HG02798 (cell line): ENCODE results near the gene LAMTOR1.

Experiments
- ATAC-seq: cut with Tn5 transposase; IDR thresholded peaks from one replicate; pipeline ENCODE4 v1.9.1; 2021; ENCODE audit warnings: mild to moderate bottlenecking; ENCODE audit not compliant: unreplicated experiment, poor library complexity

LAMTOR1 gene

GRCh38 chr11:72120930-72121329 is 17.8 kb upstream of the LAMTOR1 start:
- ATAC-seq: no peak

- ATAC-seq: no peak
Measured at GRCh38 chr11:72119198-72119597, 16.1 kb upstream of the LAMTOR1 start.

GRCh38 chr11:72116019-72116755 is 13.1 kb upstream of the LAMTOR1 start:
- ATAC-seq: no peak

DNA sequence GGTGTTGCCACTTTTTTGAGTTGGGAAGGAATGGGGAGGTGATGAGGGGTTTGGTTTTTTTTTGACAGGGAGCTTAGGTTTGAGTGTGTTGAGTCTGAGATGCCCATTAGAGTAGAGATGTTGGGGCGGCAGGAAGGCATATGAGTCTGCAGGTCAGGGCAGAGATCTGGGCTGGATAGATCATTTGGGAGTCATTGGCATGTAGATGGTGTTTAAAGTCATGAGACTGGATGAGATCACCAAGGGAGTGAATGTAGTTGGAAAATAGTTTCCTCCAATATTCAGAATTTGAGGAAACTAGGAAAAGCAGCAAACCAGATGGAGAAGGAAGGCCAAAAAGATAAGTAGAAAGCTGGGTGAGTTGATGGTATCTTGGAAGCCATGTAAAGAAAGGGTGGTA is 11.5 kb upstream of the LAMTOR1 start:
- no peak for ATAC-seq

DNA sequence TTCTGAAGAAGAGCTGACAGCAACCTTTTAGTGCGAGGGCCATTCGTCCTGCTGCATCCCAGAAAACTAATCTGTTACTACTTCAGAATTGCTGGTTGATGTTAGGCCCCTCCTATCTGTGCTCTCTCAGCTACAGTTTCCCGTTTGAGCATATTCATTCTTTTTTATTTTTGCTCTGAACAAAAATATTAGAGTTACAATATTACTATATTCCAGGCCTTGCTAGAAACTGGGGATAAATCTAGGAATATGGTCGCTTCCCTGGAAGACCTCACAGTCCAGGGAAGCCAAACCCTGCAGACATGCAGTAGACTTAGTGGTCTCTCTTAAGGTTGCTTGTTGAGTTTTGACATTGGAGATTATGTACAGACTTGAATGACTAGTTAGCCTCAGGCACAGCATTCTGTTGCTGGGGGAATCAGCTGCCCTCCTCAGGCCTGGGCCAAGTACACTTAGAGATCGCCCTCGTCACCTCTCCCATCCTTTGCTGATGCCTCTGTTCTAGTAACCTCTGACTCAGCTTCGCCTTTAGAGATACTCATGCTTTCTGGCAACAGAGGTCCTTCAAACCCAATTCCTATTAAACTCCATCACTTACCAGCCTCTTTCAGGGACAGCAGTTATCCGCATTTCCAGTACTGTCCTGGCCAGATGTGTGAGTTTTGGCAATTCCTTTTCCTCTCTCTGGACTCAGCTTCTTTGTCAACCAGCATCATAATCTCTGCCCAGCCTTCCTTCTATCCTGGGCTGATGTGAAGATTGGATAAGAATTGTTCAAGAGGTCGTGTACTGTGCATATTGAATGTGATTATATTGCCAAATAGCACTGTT is 10.1 kb upstream of the LAMTOR1 start:
- ATAC-seq: no peak

DNA sequence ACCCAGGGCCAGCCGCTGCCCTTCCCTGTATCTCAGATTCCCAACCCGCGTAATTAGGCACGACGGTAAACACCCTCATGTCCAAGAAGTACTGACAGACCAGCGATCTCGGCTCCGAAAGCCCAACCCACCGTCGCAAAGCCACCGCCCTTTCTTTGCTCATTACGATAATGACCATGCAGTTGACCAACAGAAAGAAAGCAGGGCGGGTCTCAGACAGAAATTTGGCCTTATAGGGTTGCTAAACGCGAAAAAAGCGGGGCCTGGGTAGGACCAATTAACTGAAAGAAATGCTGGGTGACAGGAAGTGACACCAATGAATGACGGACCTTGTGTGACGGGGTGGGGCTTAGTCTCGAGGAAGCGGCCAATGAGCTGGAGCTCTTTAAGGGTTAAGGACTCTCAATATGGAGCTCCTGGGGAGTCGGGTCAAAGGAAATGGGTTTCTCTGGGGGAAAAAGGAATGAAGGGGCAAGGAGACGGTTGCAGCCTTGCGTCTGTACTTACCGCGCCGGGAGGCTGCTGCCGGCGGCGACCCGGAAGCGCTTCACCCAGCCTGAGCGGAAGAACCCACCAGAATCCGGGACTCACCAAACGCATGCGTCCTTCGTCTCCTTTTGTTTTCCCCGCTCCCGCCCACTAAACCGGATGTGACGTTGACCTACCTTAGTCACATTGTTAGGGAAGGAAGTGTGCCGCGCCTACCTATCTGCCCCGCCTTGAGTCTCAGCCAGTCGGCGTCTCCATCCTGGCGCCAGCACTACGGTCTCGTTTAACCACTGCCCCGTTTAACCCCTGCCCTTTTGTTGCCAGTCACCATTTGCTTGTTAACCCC is 9.3 kb upstream of the LAMTOR1 start, which contains the start of gene ANAPC15:
Gene ANAPC15, minus strand, starts transcription at position 553 of the 835 bp plus-strand sequence. CDS start 1,419 bp downstream, outside the sequence.
- peak; percentile 92 for ATAC-seq

DNA sequence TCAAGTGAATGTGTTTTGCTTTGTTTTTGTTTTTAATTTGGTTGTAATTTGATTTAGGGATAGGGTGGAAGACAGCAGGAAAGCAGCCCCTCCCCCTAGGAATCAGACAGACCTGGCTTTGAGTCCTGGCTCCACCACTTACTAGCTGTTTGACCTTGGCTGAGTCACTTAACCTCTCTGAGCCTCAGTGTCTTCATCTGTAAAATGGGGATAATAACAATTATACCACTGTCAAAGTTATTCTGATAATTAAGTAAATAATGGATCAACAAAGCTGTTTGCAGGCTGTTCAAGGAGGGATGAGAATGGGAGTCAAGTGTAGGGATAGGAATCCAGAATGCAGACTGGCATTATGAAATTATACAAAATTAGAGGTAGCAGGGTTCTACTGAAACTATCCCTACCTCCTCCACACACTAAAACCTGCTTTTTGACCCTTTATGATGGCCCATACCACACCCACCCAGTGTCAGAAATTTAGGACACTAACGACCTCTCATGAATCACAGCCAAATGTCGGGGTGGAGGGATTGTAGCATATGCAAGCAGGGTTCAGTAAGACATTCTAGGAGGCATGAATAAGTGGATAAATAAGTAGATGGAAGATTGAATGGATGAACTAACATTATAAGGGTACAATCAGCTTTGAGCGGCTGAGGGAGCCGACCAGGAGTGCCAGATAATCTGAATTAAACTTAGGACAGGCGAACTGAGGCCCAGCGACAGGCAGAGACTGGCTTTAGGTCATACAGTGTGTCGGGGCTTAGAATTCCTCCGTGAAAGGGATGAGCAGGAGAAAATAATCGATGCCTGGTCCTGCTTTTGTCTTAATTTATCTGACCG is 8.4 kb upstream of the LAMTOR1 start:
- no peak for ATAC-seq

- no peak for ATAC-seq
Measured at GRCh38 chr11:72105888-72106287, 2.8 kb upstream of the LAMTOR1 start, which contains the start of gene TOMT. Gene TOMT, plus strand, starts transcription at chr11:72105924. Its CDS starts 28 bp downstream, at chr11:72105952.

DNA sequence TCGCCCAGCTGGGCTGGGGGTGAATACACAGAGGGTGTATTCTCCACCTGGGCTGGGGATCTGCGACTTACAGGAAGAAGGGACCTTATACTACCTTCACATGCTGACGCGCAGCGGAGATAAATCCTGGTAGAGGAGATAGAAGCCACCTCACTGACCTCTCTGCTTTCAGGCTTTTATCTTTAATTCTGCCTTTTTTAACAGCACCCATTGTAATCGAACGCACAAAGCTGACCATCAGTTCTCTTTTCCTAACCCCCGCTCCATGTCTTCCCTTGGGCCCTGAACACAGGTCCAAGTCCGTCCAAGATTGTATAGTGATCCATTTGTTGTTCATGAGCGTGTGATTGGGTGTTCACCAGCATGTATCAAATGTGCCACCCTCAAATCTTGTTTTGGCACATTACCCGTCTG is 664 bp upstream of the LAMTOR1 start:
- no peak for ATAC-seq

DNA sequence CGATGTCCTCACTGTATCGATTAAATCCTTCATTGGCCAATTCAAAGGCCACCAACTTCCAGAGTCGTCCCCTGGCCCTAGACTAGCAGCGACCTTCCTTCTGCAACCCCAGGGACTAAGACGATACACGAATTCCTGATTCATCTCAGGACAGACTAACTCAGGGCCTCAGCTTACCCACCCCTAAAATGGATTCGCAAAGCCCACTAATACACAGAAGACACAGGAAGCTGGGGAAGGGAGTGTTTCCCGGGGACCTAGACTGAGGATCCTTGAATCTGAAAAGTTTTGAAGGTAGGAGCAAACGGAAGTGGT is 509 bp downstream of the LAMTOR1 start:
- ATAC-seq: no peak

- no peak for ATAC-seq
Measured at GRCh38 chr11:72102162-72102561, 935 bp downstream of the LAMTOR1 start.

GRCh38 chr11:72100462-72100861 is 2.6 kb downstream of the LAMTOR1 start:
- ATAC-seq: no peak

DNA sequence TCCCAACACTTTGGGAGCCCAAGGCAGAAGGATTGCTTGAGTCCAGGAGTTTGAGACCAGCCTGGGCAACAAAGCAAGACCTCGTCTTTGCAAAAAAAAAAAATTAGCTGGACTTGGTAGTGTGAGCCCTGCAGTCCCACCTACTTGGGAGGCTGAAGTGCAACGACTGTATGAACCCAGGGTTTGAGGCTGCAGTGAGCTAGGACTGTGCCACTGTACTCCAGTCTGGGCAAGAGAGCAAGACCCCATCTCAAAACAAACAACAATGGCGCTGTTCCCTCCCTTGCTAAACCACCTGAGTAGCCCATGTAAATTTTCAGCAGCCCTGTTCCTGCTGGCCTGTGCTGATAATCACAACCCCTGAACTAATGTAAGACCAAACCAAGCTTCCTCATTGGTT is 3.1 kb downstream of the LAMTOR1 start:
- no peak for ATAC-seq

GRCh38 chr11:72098741-72099140 is 4.4 kb downstream of the LAMTOR1 start:
- no peak for ATAC-seq

- ATAC-seq: peak; percentile 61
Measured at GRCh38 chr11:72091292-72091691, 11.8 kb downstream of the LAMTOR1 start.

GRCh38 chr11:72088076-72088808 is 14.9 kb downstream of the LAMTOR1 start:
- no peak for ATAC-seq

- ATAC-seq: no peak
Measured at GRCh38 chr11:72085621-72086351, 17.3 kb downstream of the LAMTOR1 start.

DNA sequence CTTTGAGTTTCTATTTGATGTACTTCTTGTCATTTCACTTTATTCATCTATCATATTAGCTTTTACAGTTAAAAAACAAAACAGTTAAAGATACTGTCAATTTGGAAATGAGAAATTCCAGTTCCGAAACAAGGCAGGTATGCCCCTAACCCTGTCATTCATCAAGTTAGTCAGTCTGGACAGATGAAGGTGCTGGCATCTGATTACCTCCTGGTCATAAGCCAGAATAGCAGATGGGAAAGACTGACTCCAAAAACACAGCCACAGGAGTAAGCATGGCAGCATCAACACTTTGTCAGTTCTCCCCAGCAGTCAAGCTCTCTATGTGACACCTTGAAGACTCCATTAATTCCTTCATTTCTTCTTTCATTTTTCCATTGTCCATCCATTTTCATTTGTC is 18.1 kb downstream of the LAMTOR1 start:
- no peak for ATAC-seq
